Germinal center (tissue), 1 donor: ENCODE measurements around the gene SUZ12.
A peak's percentile ranks its signal among the peaks of the same experiment; 100 is the strongest.
"Not testable (repeated sequence)": the region's sequence is repeated elsewhere in the genome, so short reads cannot be mapped to it uniquely, and the experiment has no call there.

Experiments
- DNase-seq: peaks from one replicate; pipeline ENCODE4 v3.0.0; 2012; ENCODE audit warnings: mixed read lengths, low spot score

SUZ12 gene

GRCh38 chr17:31936615-31937609 is at the start of gene SUZ12:
SUZ12 (plus strand) TSS chr17:31937007; CDS start chr17:31937247, 240 bp downstream.
- not testable (repeated sequence) for DNase-seq

GRCh38 chr17:31888124-31888523 is 48.7 kb upstream of the SUZ12 start:
- DNase-seq: peak; percentile 18

GRCh38 chr17:31900877-31901276 is 35.9 kb upstream of the SUZ12 start:
- no peak for DNase-seq

- no peak for DNase-seq
Observed at GRCh38 chr17:31902693-31903092, 34.1 kb upstream of the SUZ12 start.

GRCh38 chr17:31903401-31903800 is 33.4 kb upstream of the SUZ12 start:
- no peak for DNase-seq

DNA sequence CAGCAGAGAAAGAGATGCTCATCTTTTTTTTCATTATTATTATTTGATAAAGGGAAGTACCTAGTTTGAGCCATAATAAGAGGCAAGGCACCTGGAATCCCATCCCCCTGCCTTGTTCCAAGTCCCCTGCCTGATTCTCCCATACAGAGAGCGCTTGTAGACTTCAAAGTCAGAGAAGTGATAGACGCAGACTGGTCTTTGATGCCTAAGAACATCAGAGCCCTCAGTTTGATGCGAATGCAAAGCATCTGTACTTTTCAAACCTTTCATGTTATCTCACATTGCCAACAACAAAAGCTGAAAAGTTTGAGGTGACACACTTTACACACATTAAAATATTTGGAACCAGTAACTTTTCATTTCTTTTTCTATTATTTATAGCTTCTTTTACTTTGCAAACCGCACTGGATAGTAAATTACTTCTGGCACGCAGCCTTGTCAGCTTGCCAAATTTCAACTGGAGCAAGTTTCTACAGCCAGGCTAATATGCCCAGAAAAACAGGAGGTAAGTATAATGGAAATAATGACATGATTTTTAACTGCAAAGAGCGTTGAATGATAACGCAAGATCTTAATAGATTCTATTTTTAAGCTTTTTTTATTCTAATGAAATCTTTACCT is 29.4 kb upstream of the SUZ12 start:
- DNase-seq: no peak

DNA sequence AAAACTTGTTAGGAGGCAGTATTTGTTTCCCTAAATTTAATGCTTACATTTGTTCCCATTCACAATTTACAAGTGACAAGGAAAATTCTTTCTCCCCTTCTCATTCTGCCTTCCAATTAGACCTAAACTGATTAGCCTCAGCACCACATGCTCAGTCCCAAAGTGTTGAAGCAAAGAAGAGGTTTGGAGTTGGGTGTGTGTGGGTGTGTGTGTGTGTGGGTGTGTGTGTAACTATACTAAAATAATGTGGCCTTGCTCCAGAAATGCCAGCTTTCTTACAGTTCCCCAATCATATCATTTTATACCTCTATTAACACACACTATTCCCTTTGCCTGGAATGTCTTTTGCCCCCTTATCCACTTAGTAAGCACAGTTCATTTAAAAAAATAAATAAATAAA is 28.4 kb upstream of the SUZ12 start:
- no peak for DNase-seq

- DNase-seq: not testable (repeated sequence)
Observed at GRCh38 chr17:31912705-31913104, 24.1 kb upstream of the SUZ12 start.

DNA sequence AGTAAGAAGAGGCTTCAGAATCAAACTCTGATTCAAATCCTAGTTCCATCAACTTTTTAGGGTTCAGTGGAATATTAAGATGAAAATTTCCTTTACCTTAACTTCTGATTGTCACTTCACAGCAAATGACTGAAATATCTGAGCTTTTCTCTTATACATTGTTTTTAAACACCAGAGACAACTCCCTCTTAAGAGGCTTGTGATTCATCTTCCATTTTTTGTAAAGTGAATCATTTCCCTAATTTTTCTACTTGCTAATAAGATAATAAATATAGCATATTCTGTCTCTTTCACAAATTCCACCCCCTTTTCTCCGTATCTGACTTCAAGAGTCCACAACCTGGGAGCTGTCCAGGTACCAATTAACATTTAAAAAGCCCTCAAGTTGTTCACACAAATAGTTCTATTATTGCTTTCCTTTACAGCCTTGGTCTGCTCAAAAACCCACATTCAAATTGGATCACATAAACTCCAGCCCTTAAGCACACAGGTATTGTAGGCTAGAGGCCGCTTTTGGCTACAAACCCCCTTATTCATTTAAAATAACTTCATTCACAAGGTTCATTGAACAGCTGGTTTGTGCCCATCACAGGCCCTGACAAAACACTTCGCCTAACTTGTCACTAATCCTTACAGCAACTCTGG is 21.2 kb upstream of the SUZ12 start:
- no peak for DNase-seq

DNA sequence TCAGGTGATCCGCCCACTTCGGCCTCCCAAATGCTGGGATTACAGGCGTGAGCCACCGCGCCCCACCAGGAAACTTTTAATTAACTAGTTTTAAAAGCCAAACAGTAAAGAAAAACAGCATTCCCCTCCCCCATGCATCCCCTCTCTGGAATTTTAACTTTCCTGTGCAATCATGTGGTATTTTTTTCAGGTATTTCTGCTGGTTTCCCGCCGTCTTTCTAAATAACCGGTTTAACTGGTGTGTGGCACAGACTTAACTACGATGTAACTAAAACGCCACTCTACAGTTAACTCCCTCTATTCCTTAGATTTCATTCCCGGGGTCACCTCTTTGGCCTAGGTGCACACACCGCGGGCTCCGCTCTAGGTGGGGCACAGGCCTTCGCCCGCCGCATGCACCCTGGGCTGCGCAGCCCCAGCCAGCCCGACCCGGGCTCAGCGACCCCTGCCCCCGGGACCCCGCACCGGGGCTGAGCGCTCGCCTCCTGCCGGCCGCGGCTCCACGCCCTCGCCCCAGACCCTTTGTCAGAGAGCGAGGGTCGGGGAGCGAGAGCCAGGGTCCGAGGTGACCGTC is 20.2 kb upstream of the SUZ12 start:
- DNase-seq: no peak

GRCh38 chr17:31917065-31917529 is 19.7 kb upstream of the SUZ12 start:
- peak; percentile 35 for DNase-seq

GRCh38 chr17:31917721-31918120 is 19.1 kb upstream of the SUZ12 start:
- DNase-seq: not testable (repeated sequence)

DNA sequence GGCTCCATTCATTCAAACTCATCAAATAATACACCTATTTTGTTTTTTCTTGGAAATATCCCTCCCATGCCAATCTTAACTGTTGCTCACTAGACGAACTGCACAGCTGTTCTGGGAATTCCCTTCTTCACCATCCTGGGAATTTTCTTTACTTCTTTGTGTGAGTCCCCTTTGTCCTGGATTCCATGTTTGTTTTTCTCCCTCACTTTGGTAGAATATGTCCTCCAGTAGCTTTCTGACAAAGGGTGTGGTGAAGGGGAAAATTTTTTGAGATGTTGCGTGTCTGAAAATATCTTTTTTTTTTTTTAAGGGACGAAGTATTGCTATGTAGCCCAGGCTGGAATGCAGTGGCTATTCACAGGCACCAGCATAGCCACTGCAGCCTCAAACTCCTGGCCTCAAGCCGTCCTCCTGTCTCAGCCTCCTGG is 18.1 kb upstream of the SUZ12 start:
- DNase-seq: no peak

- no peak for DNase-seq
Observed at GRCh38 chr17:31919802-31920525, 16.8 kb upstream of the SUZ12 start.

GRCh38 chr17:31926100-31926729 is 10.6 kb upstream of the SUZ12 start:
- DNase-seq: no peak

DNA sequence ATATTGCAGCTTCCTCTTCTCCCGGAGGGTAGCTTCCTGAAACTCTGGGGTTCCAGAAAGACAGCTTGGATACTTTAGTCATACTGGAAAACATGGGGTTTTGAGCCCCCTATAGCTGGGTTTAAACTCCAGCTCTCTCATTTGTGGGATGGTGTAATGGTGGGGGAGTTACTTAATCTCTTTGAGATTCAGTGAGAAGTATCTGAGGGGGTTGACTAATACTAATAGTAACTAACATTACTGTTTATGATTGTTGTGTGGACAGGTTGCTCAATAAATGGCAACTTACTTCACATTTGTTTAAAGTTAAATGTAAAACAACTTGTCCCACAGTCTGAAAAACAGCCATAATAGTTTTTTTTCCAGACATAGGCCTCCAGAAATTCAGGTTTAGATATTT is 5.1 kb upstream of the SUZ12 start:
- no peak for DNase-seq

- no peak for DNase-seq
Observed at GRCh38 chr17:31935512-31935911, 1.3 kb upstream of the SUZ12 start.

GRCh38 chr17:31937926-31938641 is 1.3 kb downstream of the SUZ12 start:
- not testable (repeated sequence) for DNase-seq

- DNase-seq: not testable (repeated sequence)
Observed at GRCh38 chr17:31941916-31942315, 5.1 kb downstream of the SUZ12 start.

DNA sequence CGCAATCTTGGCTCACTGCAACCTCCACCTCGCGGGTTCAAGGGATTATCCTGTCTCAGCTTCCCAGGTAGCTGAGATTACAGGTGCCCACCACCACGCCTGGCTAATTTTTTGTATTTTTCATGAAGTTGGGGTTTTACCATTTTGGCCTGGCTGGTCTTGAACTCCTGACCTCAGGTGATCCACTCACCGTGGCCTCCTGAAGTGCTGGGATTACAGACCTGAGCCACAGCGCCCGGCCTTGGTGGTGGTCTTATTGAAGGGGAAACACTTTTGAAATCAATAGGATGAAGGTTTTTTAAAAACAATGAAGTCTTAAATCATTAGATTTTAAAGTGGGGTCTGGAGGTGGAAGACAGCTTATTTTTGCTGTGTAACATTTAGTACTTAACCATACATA is 5.6 kb downstream of the SUZ12 start:
- DNase-seq: not testable (repeated sequence)
